ENCODE results near the gene FOXK1.

DNA sequence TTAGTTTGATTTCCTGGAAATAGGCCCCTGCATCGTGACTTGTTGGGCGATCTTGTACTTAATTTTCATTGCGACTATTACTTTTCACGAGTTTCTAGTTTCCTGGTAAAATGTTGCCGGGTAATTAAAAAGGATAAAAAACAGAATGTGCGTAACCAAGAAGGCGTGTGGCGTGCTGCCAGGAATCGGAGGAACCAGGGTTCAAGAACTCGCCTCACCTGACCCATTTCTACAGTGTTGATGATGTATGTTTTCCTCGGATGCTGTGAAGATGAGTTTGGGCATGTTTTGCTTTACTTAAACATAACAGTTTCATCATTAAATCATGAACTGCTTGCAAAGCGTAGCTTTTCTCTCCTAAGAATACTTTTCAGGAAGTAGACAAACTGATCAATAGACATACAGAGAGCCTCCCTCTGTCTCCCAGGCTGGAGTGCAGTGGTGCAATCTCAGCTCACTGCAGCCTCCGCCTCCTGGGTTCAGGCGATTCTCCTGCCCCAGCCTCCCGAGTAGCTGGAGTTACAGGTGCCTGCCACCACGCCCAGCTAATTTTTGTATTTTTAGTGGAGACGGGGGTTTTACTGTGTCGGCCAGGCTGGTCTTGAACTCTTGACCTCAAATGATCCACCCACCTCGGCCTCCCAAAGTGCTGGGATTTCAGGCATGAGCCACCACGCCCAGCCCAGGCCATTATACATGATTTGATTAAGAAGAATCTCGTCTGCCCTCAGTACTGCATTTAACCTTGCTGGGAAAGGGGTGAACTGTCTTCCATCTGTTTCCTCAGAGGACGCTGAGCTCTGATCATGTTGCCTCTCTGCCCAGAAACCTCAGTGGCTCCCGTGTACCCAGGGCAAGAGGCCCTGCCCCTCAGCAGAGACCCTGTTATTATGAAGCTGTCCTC is 9.1 kb downstream of the FOXK1 start:
- no peak for TF ChIP-seq POLR2AphosphoS5 (IDR thresholded peaks at IDR 0.05; ENCODE audit: borderline replicate concordance, low read depth, low read length)
- TF ChIP-seq EZH2 (IDR thresholded peaks at IDR 0.05), result no peak
